IPS-NIHi7 (cell line): ENCODE data around the gene COLEC12.
"Not testable (repeated sequence)": the region's sequence is repeated elsewhere in the genome, so short reads cannot be mapped to it uniquely, and the experiment has no call there.

Experiments
- DNase-seq: peaks from one replicate; pipeline ENCODE4 v3.0.0; 2012; ENCODE audit warnings: mixed read lengths; ENCODE audit errors: extremely low spot score

The COLEC12 gene

DNA sequence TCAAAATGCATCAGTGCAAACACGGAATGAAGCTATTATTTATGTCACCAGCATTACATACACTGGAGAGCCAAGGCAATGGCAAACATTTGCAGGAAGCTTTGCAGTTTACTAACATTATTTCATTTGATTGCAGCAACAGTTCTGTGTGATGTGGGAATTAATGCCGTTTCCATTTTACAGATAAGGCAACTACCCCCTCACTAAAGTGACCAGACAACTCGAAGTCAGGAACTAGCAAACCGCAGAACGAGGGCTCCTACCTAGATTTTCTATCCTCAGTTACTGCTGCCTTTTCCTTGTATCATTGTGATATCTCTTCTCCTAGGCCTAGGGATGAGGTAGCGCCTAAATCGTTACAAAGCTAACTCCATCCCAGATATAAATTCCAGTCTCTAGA lies 85.5 kb downstream of the COLEC12 start:
- DNase-seq: no peak

DNA sequence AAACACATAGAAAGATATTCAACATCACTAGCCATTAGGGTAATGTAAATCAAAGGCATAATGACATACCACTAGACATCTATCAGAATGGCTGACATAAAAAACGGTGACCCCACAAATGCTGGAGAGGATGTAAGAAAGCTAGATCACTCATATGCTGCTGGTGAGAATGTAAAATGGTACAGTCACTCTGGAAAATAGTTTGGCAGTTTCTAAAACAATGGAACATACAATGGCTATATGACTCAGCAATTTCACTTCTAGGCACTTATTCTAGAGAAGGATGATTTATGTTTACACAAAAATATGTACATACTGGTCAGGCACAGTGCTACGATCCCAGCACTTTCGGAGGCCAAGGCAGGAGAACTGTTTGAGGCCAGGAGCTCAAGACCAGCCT lies 87.3 kb downstream of the COLEC12 start:
- no peak for DNase-seq

DNA sequence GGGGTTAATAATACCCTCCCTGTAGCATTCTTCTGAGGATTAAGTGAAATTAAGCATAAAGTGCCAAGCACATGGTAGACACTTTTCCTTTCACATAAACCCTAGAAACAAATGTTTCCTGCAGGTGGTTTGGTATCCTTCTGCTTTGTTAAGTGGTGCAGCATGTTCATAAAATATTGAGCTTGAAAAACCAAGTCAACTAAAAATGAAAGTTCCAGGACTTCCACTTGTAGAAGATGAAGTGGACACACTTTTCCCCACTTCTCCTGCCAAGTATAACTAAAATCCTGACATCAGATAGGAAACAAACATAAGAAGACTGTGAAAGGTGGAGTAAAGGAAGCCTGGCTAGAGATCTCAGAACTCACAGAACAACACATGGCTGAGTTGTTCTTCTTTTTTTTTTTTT lies 90.5 kb downstream of the COLEC12 start:
- no peak for DNase-seq

DNA sequence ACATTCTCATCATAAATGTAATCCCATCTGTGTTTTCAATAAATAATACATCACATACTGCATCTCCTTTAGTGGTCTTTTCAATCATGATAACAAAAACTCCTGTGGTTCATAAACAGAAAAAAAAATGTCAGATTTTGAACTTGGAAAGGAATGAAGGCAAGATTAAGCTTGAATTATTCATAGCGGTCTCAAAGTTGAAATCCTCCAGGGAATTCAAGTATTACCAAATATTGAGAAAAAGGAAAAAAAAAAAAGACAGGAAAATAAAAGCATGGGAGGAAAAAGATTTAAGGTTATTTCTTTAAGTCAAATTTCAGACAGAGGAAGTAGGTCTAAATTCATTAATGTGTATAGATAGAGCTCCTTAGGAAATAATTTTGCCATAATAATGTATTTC lies 92.1 kb downstream of the COLEC12 start:
- DNase-seq: no peak

GRCh38 chr18:407626-408224 lies 92.8 kb downstream of the COLEC12 start:
- no peak for DNase-seq

GRCh38 chr18:407191-407590 lies 93.3 kb downstream of the COLEC12 start:
- no peak for DNase-seq

GRCh38 chr18:406677-407076 lies 93.8 kb downstream of the COLEC12 start:
- DNase-seq: no peak

GRCh38 chr18:405006-405405 lies 95.5 kb downstream of the COLEC12 start:
- not testable (repeated sequence) for DNase-seq

GRCh38 chr18:404061-404636 lies 96.4 kb downstream of the COLEC12 start:
- no peak for DNase-seq

DNA sequence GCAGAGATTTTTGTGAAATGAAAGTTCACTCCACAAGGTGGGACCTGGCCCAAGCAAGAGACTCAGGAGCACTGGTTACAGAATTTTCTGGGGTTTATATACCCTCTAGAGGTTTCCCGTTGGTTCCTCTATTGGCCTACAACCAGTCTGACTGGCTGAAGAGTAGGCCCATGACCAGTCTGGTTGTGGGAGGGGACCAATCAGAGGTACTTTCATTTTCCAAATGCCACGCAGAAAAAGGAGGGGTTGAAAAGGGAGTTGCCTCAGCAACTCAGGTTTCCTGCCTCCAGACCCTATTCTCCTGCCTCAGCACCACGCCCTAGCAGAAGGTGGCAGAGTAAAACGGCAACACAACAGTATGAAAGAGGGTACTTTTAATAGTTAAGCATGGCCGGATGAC lies 98.4 kb downstream of the COLEC12 start:
- DNase-seq: no peak

GRCh38 chr18:400456-400855 lies 100.0 kb downstream of the COLEC12 start:
- no peak for DNase-seq

DNA sequence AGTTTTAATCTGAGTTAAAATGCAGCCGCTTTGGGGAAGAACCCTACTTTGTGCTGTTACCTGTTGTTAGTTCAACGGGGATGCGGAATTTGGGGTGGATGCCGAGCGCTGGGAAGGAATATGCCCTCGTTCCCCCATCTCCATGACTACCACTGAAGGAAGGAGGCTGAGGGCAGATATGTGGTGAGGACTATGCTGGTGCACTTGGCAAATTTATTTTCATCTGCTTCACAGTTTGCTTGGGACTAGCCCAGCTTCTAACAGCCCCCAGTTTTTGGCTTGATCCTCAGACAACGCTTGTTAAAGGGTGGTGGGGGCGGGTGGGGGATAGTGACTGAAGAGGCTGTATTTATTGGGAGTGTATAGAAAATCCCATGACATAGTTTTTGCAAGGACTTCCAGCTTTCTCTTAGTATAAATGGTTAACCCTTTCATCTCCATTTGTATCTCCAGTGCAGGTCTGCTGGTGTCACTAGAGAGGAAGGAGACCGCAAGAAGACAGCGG lies 100.8 kb downstream of the COLEC12 start:
- no peak for DNase-seq

DNA sequence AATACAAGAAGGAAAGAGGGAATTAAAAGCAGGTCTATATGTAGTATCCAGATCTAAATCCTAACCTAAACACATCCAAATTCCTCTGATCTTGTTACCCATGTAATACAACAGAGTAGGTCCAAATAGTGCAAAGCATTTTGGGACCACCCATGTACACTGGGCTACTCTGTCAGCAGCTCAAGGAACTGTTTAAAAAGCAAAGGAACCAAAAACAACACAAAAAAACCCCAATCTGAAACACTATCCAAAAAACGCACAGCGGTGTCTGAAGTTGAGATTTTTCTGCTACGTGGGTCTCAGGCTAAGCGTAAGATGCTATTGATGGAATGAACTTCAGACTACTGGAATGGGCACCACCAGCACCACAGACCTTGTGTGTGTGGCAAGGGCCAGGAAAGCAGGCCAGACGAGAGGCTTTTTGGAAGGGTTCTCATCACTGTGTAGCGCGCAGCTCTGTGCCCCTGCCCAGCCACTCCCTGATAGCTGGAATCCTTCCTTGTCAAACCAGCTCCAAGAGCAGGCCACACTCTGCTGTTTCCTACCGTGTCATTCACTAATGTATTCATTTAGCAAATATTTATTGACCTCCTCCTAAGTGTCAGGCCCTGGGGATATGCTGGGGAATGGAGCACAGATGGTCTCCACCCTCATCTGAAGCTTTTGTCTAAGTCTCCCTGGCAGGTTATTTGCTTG lies 101.4 kb downstream of the COLEC12 start:
- no peak for DNase-seq

DNA sequence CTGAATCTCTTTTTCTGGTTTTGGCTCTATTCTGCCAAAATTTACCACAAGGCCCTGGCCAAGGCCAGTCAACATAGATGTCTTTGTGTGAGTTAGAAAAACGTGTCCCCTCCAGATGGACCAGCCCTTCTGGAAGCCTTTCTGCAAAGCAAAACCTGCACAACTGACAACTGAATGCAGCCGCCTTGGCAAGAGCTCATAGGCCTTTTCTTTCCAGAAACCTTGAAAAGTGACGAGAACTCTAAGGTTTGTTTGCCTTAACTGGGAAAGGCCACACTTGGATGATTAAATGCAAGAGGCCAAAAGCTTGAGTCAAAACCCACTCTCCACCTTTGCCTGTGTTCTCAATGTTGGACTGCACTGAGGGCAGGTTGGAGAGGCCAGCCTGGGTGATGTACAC lies 103.9 kb downstream of the COLEC12 start:
- no peak for DNase-seq

DNA sequence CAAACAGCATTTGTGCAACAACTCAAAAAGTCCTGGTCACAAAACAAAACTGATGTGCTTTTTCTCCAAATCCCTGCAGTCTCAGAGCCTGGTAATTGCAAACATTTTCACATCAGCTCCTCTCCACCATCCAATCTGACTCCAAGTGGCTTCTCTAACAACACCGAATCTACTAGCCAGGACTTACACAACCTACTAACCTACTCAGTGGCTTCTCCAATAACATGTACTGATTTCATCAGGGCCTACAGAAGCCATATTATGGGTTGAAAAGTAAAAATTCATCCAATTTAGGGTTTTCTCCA lies 104.3 kb downstream of the COLEC12 start:
- DNase-seq: no peak

DNA sequence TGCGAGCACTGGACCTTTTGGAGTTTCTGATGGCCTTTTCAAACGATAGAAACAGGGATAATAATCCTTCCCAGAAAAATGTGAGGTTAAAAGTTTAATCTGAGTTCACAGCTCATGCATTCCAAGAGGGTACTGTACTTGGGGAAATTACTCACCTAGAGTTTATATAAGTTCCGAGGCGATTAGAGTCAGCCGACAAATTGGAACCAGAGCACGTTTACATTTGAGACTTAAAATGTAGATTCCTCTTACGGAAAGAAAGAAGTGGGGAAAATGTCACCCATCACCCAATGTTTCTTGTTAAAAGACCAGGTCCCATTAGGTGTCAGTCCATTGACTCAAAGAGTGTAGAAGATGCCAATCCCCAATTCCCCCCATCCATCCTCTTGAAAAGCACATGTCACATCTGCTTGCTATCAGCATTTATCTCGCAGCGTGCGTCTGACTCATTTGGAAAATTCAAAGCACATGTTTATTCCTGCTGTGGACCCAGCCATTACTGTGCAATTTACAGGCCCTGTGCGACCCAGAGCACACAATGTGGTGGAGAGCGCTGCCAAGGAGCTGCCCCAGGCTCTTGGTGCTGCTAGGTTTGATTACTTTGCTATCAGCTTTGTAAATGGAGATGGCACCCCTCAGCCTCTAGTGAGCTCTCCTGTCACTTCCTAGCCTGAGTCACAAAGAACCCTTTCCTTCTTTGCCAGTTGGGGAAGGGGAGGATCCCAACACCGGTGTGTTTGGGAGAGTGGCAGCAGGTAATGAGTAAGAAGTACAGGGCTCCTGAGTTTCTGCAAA lies 104.8 kb downstream of the COLEC12 start:
- DNase-seq: no peak

DNA sequence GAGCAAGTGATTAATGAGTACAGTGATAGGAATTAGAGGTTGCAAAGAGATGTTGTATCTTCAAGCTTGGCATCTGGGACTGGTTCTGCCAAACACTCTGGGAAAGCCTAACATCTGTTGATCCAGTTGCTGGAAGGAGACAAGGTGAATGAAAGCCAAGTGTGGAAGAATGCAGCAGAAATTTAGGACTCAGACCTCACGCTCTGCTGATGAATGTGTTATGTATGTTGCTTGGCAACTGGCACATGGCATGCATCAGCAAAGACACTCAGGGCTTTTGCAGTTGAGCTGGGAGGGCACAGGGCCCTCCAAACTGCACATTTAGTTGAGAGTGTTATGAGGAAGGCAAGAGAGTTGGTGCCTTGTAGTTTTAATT lies 105.5 kb downstream of the COLEC12 start:
- DNase-seq: no peak

- DNase-seq: no peak
Measured at GRCh38 chr18:394262-394986, 106.1 kb downstream of the COLEC12 start.

DNA sequence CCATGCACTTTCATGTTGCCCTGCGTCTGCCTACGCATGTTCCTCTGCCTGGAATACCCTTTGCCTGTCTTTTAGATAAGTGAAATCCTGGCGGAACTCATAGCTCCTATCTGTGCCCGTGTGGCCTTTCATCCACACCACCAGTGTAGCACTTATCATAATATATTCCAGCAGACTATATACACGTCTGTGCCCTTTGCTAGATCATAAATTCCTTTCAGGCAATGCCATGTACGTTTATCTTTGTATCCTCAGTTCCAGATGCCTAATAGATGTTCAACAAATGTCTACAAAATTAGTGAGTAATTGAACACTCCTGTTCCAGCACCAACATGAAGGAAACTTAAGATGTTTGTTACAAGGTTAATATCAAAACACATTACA lies 106.9 kb downstream of the COLEC12 start:
- no peak for DNase-seq

DNA sequence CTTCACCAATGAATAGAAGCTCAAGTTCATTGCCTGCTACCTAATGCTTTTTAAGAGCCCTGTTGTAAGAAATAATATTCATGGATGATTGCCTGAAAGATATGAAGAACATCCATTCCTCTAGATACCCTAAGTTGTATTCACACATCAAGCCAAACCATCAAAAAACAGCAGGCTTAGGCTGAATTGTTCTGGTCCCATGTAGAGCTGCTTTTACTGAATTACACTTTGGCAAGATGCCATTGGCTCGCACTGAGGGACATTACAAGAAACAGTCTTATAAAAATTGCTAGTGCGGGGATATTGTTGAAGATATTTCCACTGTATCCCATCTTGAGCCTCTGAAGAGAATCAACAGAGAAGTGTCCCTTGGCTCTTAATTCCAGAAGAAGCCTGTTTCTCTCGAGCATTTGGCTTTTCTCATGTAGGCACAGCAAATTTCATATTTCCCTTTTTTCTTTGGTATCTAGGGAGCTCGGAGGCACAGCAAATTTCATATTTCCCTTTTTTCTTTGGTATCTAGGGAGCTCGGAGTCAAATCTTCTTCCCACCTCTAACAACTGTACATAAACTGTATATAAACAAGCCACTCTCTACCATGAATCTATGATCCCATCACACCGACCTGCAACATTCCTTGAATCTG lies 107.5 kb downstream of the COLEC12 start:
- no peak for DNase-seq

DNA sequence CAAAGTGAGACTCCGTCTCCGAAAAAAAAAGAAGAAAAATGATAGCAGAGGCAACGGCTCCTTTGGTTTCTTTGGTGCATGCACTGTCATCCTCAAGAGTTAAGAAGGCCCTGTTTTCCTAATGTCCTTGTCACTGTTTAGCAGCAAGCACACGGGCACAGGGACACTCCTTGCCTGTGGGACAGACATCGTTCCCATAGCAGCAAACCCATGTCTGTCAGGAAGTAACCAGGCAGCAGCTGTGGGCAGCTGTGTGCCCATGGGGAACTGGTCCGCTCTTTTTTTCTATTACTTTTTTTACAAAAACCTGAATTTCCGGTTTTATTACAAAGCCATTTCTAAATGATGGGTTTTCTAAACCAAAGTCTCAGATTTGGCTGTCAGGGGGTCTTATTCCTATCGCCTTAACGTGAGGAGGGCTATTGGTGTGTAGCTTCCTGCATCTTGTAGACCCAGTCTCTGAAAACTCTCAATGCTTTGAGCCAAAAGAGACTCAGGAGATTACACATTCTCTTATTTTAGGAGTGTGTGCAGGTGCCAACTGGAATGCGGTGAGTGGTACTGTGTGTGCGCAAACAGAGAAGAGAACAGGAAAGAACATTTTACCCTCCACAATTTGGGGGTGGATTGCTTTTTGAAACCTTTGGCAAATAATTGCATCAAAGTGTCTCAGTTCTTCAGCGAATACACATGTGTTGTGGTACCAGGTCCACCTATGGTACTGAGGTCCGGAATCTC lies 109.6 kb downstream of the COLEC12 start:
- no peak for DNase-seq
